GM19035 (cell line): ENCODE results near the gene EVA1C.
"Not testable (repeated sequence)": the region's sequence is repeated elsewhere in the genome, so short reads cannot be mapped to it uniquely, and the experiment has no call there.

Source experiments
- ATAC-seq: cut with Tn5 transposase; IDR thresholded peaks from one replicate; pipeline ENCODE4 v1.9.1; 2021; ENCODE audit not compliant: unreplicated experiment

The EVA1C gene

GRCh38 chr21:32492376-32492775 is 79.9 kb downstream of the EVA1C start:
- no peak for ATAC-seq

GRCh38 chr21:32494934-32495709 is 82.6 kb downstream of the EVA1C start:
- ATAC-seq: no peak

- ATAC-seq: no peak
These were observed 84.1 kb downstream of the EVA1C start for GRCh38 chr21:32496568-32496967.

- no peak for ATAC-seq
These were observed 86.9 kb downstream of the EVA1C start for GRCh38 chr21:32499249-32500055.

GRCh38 chr21:32503641-32504040 is 91.1 kb downstream of the EVA1C start:
- ATAC-seq: not testable (repeated sequence)

- not testable (repeated sequence) for ATAC-seq
These were observed 93.3 kb downstream of the EVA1C start for GRCh38 chr21:32505767-32506166.

- not testable (repeated sequence) for ATAC-seq
These were observed 94.0 kb downstream of the EVA1C start for GRCh38 chr21:32506411-32506965.

- ATAC-seq: no peak
These were observed 94.9 kb downstream of the EVA1C start for GRCh38 chr21:32507342-32507919.

GRCh38 chr21:32508036-32508435 is 95.5 kb downstream of the EVA1C start:
- not testable (repeated sequence) for ATAC-seq

GRCh38 chr21:32508558-32508957 is 96.1 kb downstream of the EVA1C start:
- no peak for ATAC-seq

- not testable (repeated sequence) for ATAC-seq
These were observed 96.5 kb downstream of the EVA1C start for GRCh38 chr21:32508975-32509374.

GRCh38 chr21:32514275-32515055 is 102.0 kb downstream of the EVA1C start:
- ATAC-seq: no peak

- no peak for ATAC-seq
These were observed 103.4 kb downstream of the EVA1C start for GRCh38 chr21:32515874-32516273.

- no peak for ATAC-seq
These were observed 104.5 kb downstream of the EVA1C start for GRCh38 chr21:32516756-32517649.

GRCh38 chr21:32519945-32520874 is 107.7 kb downstream of the EVA1C start:
- no peak for ATAC-seq

- no peak for ATAC-seq
These were observed 108.6 kb downstream of the EVA1C start for GRCh38 chr21:32520875-32521735.

GRCh38 chr21:32521736-32522355 is 109.3 kb downstream of the EVA1C start:
- no peak for ATAC-seq
